Activated CD8-positive, alpha-beta memory T cell treated with anti-CD3 and anti-CD28 coated beads, Interleukin-2, amount 10 ng/mL, durations not matched to agents 7 days and 5 days (primary cell): ENCODE data around the gene NRARP. TPM values are rescaled to one million over a fixed set of nuclear protein-coding genes. Genes with fewer than 3 reads are reported as not detected.
A peak's percentile ranks its signal among the peaks of the same experiment; 100 is the strongest.
"Not testable (repeated sequence)": the region's sequence is repeated elsewhere in the genome, so short reads cannot be mapped to it uniquely, and the experiment has no call there.

ENCODE experiments used
- ATAC-seq: fragments of 150-1000 bp; cut with Tn5 transposase; one replicate; pipeline ENCODE4 v1.10.0; 2021; ENCODE audit warnings: moderate library complexity
- CTCF ChIA-PET: fragments of 350-600 bp; sonication (Branson Sonifier 250); formaldehyde crosslinking; loops from one replicate; lab custom pipeline; 2021; ENCODE audit warnings: antibody characterized with exemption; lab: Charles Lee
- DNase-seq: peaks from one replicate; pipeline ENCODE4 v3.0.0-alpha.2; 2020
- H3K27ac Mint-ChIP-seq: one replicate; pipeline ENCODE4 v1.8.0; 2021; ENCODE audit warnings: mild to moderate bottlenecking, mixed read lengths
- H3K27me3 Mint-ChIP-seq: one replicate; pipeline ENCODE4 v1.8.0; 2021; ENCODE audit warnings: mixed read lengths
- H3K36me3 Mint-ChIP-seq: one replicate; pipeline ENCODE4 v1.8.0; 2021; ENCODE audit warnings: mild to moderate bottlenecking, mixed read lengths
- H3K4me1 Mint-ChIP-seq: one replicate; pipeline ENCODE4 v1.8.0; 2021; ENCODE audit warnings: mixed read lengths
- H3K4me3 Mint-ChIP-seq: one replicate; pipeline ENCODE4 v1.8.0; 2021; ENCODE audit warnings: mild to moderate bottlenecking, moderate library complexity, mixed read lengths
- H3K9me3 Mint-ChIP-seq: one replicate; pipeline ENCODE4 v1.8.0; 2022; ENCODE audit warnings: low read depth, mixed read lengths
- total RNA-seq, 2 experiments: library from RNA; stranded (reverse); gene quantifications; one replicate each; pipeline ENCODE4 v1.2.3, GENCODE V29; 2021

The NRARP gene
- total RNA-seq, 2 experiments from 2014 or later: 1.6 to 4.5 TPM

DNA sequence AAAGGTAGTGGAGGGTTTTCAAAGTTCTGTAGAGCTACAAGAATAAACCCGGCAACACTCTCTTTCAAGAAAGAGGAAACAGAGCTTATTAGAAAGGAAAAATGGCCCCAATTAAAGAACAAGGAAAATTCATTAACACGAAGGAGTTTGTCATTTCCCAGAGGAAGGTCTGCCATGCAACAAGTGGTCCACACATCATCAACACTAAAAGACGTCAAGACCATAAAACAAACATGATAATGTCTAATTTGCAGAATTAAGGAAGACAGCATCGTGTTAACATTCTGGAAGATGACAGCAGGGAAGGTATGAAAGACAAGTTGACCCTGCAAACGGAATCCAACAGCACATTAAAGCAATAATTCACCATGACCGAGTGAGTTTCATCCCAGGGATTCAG, 28.6 kb upstream of the NRARP start:
- Mint-ChIP-seq H3K36me3 (peaks cover 6% of the 10 kb centered on the region), H3K27me3 (peaks cover 5% of the 10 kb centered on the region), H3K4me1 (peaks cover 6% of the 10 kb centered on the region), H3K9me3 (peaks cover 12% of the 10 kb centered on the region), H3K27ac (no peak overlapping the region), H3K4me3 (no peak overlapping the region)
- ATAC-seq (no peak), DNase-seq (no peak)
- CTCF ChIA-PET: no interaction called here

DNA sequence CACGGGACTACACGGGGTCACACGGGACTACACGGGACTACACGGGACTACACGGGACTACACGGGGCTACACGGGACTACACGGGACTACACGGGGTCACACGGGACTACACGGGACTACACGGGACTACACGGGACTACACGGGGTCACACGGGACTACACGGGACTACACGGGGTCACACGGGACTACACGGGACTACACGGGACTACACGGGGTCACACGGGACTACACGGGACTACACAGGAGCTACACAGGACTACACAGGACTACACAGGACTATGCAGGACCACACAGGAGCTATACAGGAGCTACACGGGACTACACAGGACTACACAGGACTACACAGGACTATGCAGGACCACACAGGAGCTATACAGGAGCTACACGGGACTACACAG, 27.5 kb upstream of the NRARP start:
- H3K4me1 Mint-ChIP-seq, CTCF ChIA-PET, ATAC-seq, H3K4me3 Mint-ChIP-seq, H3K36me3 Mint-ChIP-seq, DNase-seq, H3K27ac Mint-ChIP-seq, H3K27me3 Mint-ChIP-seq: not testable (repeated sequence)
- H3K9me3 Mint-ChIP-seq: peaks cover 12% of the 10 kb centered on the region

DNA sequence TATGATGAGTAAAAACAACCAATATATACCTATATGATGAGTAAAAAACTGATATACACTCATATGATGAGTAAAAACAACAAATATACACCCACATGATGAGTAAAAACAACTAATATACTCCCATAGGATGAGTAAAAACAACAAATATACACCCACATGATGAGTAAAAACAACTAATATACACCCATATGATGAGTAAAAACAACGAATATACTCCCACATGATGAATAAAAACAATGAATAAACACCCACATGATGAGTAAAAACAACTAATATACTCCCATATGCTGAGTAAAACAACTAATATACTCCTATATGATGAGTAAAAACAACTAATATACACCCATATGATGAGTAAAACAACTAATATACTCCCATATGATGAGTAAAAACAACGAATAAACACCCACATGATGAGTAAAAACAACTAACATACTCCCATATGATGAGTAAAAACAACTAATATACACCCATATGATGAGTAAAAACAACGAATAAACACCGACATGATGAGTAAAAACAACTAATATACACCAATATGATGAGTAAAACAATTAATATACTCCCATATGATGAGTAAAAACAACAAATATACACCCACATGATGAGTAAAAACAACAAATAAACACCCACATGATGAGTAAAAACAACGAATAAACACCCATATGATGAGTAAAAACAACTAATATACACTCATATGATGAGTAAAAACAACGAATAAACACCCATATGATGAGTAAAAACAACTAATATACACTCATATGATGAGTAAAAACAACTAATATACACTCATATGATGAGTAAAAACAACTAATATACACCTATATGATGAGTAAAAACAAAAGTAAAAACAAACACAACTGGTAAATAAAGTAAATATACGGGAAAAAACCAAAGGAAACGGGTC, 25.8 kb upstream of the NRARP start:
- Mint-ChIP-seq H3K9me3 (peaks cover 12% of the 10 kb centered on the region), H3K27ac (peak overlapping the region; percentile 69)
- CTCF ChIA-PET, ATAC-seq, H3K27me3 Mint-ChIP-seq, DNase-seq, H3K4me1 Mint-ChIP-seq, H3K36me3 Mint-ChIP-seq, H3K4me3 Mint-ChIP-seq: not testable (repeated sequence)

GRCh38 chr9:137326445-137327065, 24.5 kb upstream of the NRARP start:
- H3K27me3 Mint-ChIP-seq: peaks cover 7% of the 10 kb centered on the region
- CTCF ChIA-PET: no interaction called here
- DNase-seq (no peak), ATAC-seq (no peak)
- no peak overlapping the region for H3K27ac Mint-ChIP-seq
- H3K4me3 Mint-ChIP-seq: no peak overlapping the region
- peaks cover 10% of the 10 kb centered on the region for H3K9me3 Mint-ChIP-seq
- peaks cover 10% of the 10 kb centered on the region for H3K4me1 Mint-ChIP-seq
- H3K36me3 Mint-ChIP-seq: peaks cover 6% of the 10 kb centered on the region

- Mint-ChIP-seq H3K36me3 (peaks cover 6% of the 10 kb centered on the region), H3K9me3 (peaks cover 10% of the 10 kb centered on the region), H3K27me3 (peaks cover 7% of the 10 kb centered on the region), H3K4me3 (no peak overlapping the region), H3K4me1 (peaks cover 10% of the 10 kb centered on the region), H3K27ac (no peak overlapping the region)
- no peak for DNase-seq
- ATAC-seq: no peak
- CTCF ChIA-PET: no interaction called here
Measured at GRCh38 chr9:137325799-137326198, 23.7 kb upstream of the NRARP start.

GRCh38 chr9:137325124-137325523, 23.1 kb upstream of the NRARP start:
- no peak overlapping the region for H3K4me3 Mint-ChIP-seq
- H3K4me1 Mint-ChIP-seq: peaks cover 17% of the 10 kb centered on the region
- DNase-seq (no peak), ATAC-seq (no peak)
- CTCF ChIA-PET: no interaction called here
- no peak overlapping the region for H3K27ac Mint-ChIP-seq
- peaks cover 10% of the 10 kb centered on the region for H3K9me3 Mint-ChIP-seq
- peaks cover 7% of the 10 kb centered on the region for H3K27me3 Mint-ChIP-seq
- H3K36me3 Mint-ChIP-seq: peaks cover 6% of the 10 kb centered on the region

DNA sequence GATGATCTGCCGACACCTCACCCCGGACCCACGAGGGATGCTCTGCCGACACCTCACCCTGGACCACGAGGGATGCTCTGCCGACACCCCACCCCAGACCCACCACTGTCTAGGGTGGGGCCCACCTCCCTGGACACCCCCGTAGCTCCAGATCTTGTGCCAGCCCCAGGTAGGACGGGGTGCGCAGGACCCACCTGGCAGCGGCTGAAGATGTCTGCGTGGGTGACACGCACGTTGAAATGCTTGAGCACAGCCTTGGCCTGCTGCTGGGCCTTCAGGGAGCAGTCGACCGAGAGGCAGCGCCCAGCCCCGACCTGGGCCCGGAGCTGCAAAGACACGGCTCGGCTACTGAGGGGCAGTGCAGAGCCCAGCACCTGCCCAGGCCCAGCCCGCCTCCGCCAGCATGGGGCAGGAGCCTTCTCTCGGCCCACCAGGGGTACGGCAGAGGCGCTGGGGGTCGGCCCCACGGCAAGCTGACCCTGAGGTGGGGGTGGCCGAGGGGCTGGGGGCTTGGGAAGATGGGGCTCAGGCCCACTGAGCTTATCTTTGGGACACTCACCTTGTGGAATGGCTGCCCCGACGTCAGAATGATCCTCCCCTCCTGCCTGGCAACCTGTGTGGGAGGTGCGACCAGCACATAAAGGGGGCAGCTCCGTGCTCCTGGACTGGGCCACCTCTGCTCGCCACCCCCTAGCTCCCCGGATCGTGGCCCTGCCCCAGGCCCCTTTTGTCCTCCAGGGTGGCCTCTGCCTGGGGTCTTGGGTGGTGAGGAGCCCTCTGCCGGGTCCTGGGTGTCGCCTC, 21.7 kb upstream of the NRARP start:
- CTCF ChIA-PET: no interaction called here
- H3K27ac Mint-ChIP-seq: no peak overlapping the region
- peaks cover 6% of the 10 kb centered on the region for H3K36me3 Mint-ChIP-seq
- H3K4me1 Mint-ChIP-seq: peaks cover 17% of the 10 kb centered on the region
- DNase-seq (no peak), ATAC-seq (no peak)
- H3K4me3 Mint-ChIP-seq: no peak overlapping the region
- H3K9me3 Mint-ChIP-seq: peaks cover 10% of the 10 kb centered on the region
- peaks cover 7% of the 10 kb centered on the region for H3K27me3 Mint-ChIP-seq

DNA sequence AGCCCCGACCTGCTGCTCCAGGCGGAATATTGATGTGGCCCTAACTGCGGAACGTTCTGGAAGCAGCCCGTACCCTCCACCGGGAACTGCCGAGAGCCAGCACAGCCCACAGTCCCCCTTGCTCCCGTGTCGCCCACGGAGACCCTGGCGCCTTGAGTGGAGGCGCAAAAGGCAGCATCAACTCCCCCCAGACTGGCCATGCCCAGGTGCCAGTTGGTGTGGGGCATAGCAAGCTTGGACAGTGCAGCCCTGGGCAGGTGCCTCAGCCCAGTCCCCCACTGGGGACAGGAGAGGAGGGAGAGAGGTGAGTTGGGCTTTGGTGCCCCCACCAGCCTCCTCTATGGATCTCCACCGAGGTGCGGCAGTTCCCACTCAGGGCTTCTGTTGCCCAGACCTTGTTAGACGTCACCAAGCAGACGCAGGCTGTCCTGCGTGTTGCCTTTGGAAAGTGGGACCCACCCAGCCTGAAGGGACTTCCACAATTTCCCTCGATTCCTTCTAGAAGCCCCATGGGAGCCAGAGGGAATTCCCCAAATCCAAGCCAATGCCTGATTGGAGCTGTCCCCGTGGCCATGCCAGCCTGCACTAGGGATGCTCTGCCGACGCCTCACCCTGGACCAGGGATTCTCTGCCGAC, 19.8 kb upstream of the NRARP start:
- ATAC-seq (no peak), DNase-seq (no peak)
- CTCF ChIA-PET: no interaction called here
- Mint-ChIP-seq H3K27ac (no peak overlapping the region), H3K9me3 (peaks cover 5% of the 10 kb centered on the region), H3K36me3 (peaks cover 3% of the 10 kb centered on the region), H3K4me1 (peaks cover 16% of the 10 kb centered on the region), H3K27me3 (peaks cover 7% of the 10 kb centered on the region), H3K4me3 (no peak overlapping the region)

GRCh38 chr9:137320555-137321384, 18.7 kb upstream of the NRARP start:
- peaks cover 11% of the 10 kb centered on the region for H3K4me1 Mint-ChIP-seq
- H3K27me3 Mint-ChIP-seq: peaks cover 2% of the 10 kb centered on the region
- H3K4me3 Mint-ChIP-seq: no peak overlapping the region
- DNase-seq: peak; percentile 71
- H3K27ac Mint-ChIP-seq: peak overlapping the region; percentile 74
- no peaks in the 10 kb centered on the region for H3K9me3 Mint-ChIP-seq
- ATAC-seq: peak; percentile 63
- no peaks in the 10 kb centered on the region for H3K36me3 Mint-ChIP-seq
- CTCF ChIA-PET: interaction anchor here (0.9 to 2.0 kb wide), 3 partner anchors 16 to 26 kb away, joined by 3 to 12 read pairs (median 5); partner anchors contain the start of gene NRARP

- CTCF ChIA-PET: interaction anchor here (0.6 to 2.0 kb wide), 5 partner anchors 9 to 226 kb away, joined by 3 to 12 read pairs (median 3); partner anchors contain the start of gene NRARP
- H3K36me3 Mint-ChIP-seq: no peaks in the 10 kb centered on the region
- peaks cover 11% of the 10 kb centered on the region for H3K4me1 Mint-ChIP-seq
- peak overlapping the region; percentile 74 for H3K27ac Mint-ChIP-seq
- no peaks in the 10 kb centered on the region for H3K9me3 Mint-ChIP-seq
- no peak overlapping the region for H3K4me3 Mint-ChIP-seq
- no peak for ATAC-seq
- H3K27me3 Mint-ChIP-seq: no peaks in the 10 kb centered on the region
- DNase-seq: no peak
Measured at GRCh38 chr9:137319739-137320551, 17.9 kb upstream of the NRARP start.

DNA sequence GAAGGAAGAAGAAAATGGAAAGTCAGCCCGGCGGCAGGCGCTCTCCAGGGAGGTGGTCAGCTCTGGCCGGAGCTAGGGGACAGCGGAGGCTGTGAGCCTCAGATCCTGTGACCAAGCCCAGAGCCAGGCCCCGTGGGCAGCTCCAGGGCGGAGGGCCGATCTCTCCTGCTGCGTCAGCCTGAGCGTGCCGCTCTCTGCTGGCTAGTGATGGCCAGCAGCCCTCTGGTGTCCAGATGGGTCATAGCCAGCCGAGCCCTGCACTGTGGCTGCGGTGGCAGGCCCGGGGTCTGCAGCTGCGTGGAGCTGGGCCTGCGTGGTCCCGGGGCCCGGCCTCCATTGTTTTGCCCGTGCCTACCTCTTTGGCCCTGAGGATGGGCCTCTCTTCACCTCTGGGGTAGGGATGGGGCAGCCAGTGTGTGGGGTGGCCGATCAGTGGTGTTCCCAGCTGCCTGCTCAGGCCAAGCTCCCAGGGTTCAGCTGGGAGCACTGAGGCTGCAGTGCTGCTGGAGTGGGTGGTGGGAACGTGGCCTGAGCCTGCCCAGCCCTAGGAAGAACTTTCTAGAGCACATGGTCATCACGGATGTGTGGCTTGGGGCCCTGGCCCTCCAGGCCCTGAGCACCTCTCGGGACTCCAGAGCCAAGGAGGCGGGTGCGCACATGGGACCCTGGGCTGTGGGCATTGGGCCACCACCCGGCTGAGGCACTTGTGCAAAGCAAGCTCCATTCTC, 17.1 kb upstream of the NRARP start:
- Mint-ChIP-seq H3K4me1 (peaks cover 11% of the 10 kb centered on the region), H3K9me3 (no peaks in the 10 kb centered on the region), H3K36me3 (no peaks in the 10 kb centered on the region), H3K27ac (no peak overlapping the region), H3K27me3 (no peaks in the 10 kb centered on the region), H3K4me3 (no peak overlapping the region)
- ATAC-seq (no peak), DNase-seq (no peak)
- CTCF ChIA-PET: interaction anchor here (0.6 to 2.0 kb wide), 3 partner anchors 8 to 227 kb away, joined by 3 to 12 read pairs (median 3); partner anchors contain the start of gene NRARP
